ENCODE data around the gene SCUBE2.
"Not testable (repeated sequence)": the region's sequence is repeated elsewhere in the genome, so short reads cannot be mapped to it uniquely, and the experiment has no call there.

Gene SCUBE2

GRCh38 chr11:9099617-9100016 is 8.2 kb upstream of the SCUBE2 start:
- Histone ChIP-seq H3K27ac (no peak overlapping the region), H3K4me3 (ENCODE audit: low read depth, low read length) (no peak overlapping the region), H3K27me3 (replicated peaks) (no peaks in the 10 kb centered on the region), H3K36me3 (replicated peaks) (no peaks in the 10 kb centered on the region)
- DNase-seq, result no peak
- in situ Hi-C loops (cut with HindIII; ENCODE audit: low pct_ligation_motif_present, low sequenced_read_pairs), result no loop called here
- no peak for TF ChIP-seq CTCF (IDR thresholded peaks at IDR 0.05; ENCODE audit: low read depth, low read length, missing control alignments)

- H3K27me3 ChIP-seq (replicated peaks); in situ Hi-C loops (cut with HindIII; ENCODE audit: low pct_ligation_motif_present, low sequenced_read_pairs); H3K36me3 ChIP-seq (replicated peaks); DNase-seq; H3K27ac ChIP-seq; H3K4me3 ChIP-seq (ENCODE audit: low read depth, low read length): not testable (repeated sequence)
These were observed 7.1 kb upstream of the SCUBE2 start for GRCh38 chr11:9098455-9098854.

GRCh38 chr11:9097186-9097943 is 6.0 kb upstream of the SCUBE2 start:
- not testable (repeated sequence) for DNase-seq; H3K4me3 ChIP-seq (ENCODE audit: low read depth, low read length)

GRCh38 chr11:9096427-9096826 is 5.0 kb upstream of the SCUBE2 start:
- Histone ChIP-seq H3K36me3 (replicated peaks) (no peaks in the 10 kb centered on the region), H3K4me3 (ENCODE audit: low read depth, low read length) (no peak overlapping the region), H3K27me3 (replicated peaks) (no peaks in the 10 kb centered on the region), H3K27ac (no peak overlapping the region)
- in situ Hi-C loops (cut with HindIII; ENCODE audit: low pct_ligation_motif_present, low sequenced_read_pairs), result no loop called here
- no peak for DNase-seq
- TF ChIP-seq CTCF (IDR thresholded peaks at IDR 0.05; ENCODE audit: low read depth, low read length, missing control alignments), result no peak

More at GRCh38 chr11:9097186-9097943, 6.0 kb upstream of the SCUBE2 start:
- H3K27me3 ChIP-seq (replicated peaks); H3K36me3 ChIP-seq (replicated peaks); in situ Hi-C loops (cut with HindIII; ENCODE audit: low pct_ligation_motif_present, low sequenced_read_pairs); H3K27ac ChIP-seq: not testable (repeated sequence)

- no peaks in the 10 kb centered on the region for H3K36me3 ChIP-seq (replicated peaks)
- H3K4me3 ChIP-seq (ENCODE audit: low read depth, low read length), result no peak overlapping the region
- peak; percentile 44 for TF ChIP-seq CTCF (IDR thresholded peaks at IDR 0.05; ENCODE audit: low read depth, low read length, missing control alignments)
- in situ Hi-C loops (cut with HindIII; ENCODE audit: low pct_ligation_motif_present, low sequenced_read_pairs), result no loop called here
- no peaks in the 10 kb centered on the region for H3K27me3 ChIP-seq (replicated peaks)
- no peak for DNase-seq
- no peak overlapping the region for H3K27ac ChIP-seq
These were observed 4.0 kb upstream of the SCUBE2 start for GRCh38 chr11:9095421-9095820.

- no peaks in the 10 kb centered on the region for H3K27me3 ChIP-seq (replicated peaks)
- no peak for TF ChIP-seq CTCF (IDR thresholded peaks at IDR 0.05; ENCODE audit: low read depth, low read length, missing control alignments)
- in situ Hi-C loops (cut with HindIII; ENCODE audit: low pct_ligation_motif_present, low sequenced_read_pairs), result no loop called here
These were observed 3.0 kb upstream of the SCUBE2 start for GRCh38 chr11:9094420-9094819.

More at GRCh38 chr11:9094420-9094819, 3.0 kb upstream of the SCUBE2 start:
- no peak overlapping the region for H3K27ac ChIP-seq
- H3K4me3 ChIP-seq (ENCODE audit: low read depth, low read length), result no peak overlapping the region
- no peaks in the 10 kb centered on the region for H3K36me3 ChIP-seq (replicated peaks)
- DNase-seq, result no peak
